ENCODE data around the gene PDK1.

GRCh38 chr2:172614932-172615331 lies 59.0 kb downstream of the PDK1 start:
- TF ChIP-seq CTCF (IDR thresholded peaks at IDR 0.05) = no peak
- TF ChIP-seq POLR2A (IDR thresholded peaks at IDR 0.05) = no peak
